Measurements from ENCODE around the gene ELP4.
A peak's percentile ranks its signal among the peaks of the same experiment; 100 is the strongest.
"Not testable (repeated sequence)": the region's sequence is repeated elsewhere in the genome, so short reads cannot be mapped to it uniquely, and the experiment has no call there.

The ELP4 gene, protein sequence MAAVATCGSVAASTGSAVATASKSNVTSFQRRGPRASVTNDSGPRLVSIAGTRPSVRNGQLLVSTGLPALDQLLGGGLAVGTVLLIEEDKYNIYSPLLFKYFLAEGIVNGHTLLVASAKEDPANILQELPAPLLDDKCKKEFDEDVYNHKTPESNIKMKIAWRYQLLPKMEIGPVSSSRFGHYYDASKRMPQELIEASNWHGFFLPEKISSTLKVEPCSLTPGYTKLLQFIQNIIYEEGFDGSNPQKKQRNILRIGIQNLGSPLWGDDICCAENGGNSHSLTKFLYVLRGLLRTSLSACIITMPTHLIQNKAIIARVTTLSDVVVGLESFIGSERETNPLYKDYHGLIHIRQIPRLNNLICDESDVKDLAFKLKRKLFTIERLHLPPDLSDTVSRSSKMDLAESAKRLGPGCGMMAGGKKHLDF

DNA sequence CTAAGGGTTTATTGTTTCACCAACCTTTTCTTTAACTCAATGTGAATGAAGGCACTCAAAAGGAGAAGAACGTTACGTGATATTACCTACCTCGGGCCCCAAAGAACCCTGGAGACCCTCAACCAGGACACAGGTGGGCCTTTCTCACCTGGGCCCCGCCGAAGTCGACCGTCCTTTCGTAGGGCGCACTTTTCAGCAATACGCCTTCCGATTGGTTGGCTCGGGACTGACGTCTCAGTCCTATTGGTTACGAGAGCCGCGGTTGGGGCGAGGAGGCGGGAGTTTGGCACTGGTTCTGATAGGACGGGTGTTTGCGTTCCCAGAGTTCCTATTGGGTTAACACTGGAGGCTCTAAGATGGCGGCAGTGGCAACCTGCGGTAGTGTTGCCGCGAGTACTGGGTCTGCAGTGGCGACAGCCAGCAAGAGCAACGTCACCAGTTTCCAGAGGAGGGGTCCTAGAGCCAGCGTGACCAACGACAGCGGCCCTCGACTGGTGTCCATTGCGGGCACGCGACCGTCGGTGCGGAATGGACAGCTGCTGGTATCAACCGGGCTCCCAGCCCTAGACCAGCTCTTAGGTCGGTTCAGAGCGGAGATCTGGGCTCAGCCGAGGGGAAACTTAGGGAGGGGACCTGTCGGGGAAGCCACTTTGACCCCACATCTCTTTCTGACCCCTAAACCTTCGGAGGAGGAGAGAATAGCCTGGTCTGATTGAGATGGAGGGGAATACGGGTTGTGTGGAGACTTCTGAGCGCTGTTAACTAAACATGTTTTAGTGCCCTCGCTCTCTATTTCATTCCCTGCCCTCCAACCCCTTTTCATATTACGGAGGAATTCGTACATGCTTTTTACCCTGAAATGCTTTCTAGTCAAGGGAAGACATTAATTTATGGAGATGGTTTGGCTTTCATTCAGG lies at the start of gene ELP4, which contains the start of gene IMMP1L:
TSS of gene ELP4 (plus strand) at position 339 of the 917 bp plus-strand sequence. CDS start at position 357, 18 bp downstream.
TSS of gene IMMP1L (minus strand) at position 194 of the 917 bp plus-strand sequence. CDS start 46,346 bp downstream, outside the sequence.
- DNase-seq (ENCODE audit: insufficient read length, low spot score) = peak; percentile 82
- FAIRE-seq = peak; percentile 99

DNA sequence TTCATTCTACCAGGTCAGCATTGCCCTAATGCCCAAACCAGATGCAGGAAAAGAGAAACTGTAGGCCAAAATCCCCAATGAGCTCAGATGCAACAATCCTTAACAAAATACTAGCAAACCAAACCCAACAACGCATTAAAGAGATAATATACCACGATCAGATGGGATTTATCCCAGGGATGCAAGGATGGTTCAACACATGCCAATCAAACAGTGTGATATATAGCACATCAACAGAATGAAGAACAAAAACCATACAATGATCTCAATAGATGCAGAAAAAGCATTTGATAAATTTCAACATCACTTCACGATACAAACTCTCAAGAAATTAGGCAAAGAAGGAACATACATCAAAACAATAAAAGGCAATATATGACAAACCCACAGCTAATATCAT lies 45.1 kb upstream of the ELP4 start:
- no peak for FAIRE-seq

DNA sequence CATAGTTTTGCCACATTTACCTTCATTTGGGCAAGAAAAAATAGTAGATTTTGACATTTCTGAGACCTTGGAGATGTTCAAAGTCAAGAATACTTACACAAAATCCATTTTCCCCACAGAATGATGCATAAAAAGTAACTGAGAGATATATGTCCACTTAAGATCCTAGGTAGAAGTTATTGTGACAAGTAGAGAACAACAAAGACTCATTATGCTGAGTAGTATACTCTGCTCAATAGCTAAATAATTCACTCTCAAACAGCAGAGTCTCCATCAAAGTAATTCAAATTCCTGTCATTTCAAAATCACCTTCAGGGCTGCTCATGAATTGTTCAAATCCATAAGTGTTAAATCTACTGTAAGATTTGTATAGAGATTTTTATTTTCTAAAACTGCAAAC lies 35.5 kb upstream of the ELP4 start:
- FAIRE-seq (no peak), DNase-seq (ENCODE audit: insufficient read length, low spot score) (no peak)

More for the DNA sequence above, 45.1 kb upstream of the ELP4 start:
- DNase-seq (ENCODE audit: insufficient read length, low spot score) = no peak

DNA sequence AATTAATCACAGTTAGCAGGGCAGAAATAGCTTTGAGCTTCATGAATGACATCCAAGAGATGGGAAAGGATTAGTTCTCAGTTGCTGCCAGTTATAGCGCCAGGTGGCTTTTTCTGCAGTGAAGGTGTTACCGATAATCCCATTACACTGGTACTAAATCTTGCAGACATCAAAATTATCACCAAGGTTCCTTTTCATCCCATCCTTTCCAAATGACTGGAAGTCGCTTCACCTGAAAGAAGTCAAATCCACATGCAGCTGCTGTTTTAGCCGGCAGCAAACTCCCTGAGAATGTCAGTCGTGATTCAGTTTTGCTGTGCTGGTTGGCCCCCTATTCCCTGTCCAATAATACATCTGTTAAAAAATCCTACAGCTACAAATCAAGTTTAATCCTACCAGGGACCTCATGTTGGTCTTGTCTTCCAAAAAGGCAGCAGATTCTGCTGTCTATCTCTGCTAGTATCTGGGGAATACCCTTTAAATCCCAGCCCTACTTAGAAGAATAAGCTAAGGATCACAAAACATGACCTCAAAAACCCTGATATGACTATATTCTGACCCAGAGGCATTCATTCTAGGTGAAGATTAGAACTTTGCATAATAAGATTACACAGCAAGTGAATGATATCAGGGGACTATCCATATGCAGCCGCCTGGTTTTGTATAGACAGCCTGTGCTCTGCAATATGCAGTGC lies 31.9 kb upstream of the ELP4 start:
- no peak for FAIRE-seq
- DNase-seq (ENCODE audit: insufficient read length, low spot score) = no peak

DNA sequence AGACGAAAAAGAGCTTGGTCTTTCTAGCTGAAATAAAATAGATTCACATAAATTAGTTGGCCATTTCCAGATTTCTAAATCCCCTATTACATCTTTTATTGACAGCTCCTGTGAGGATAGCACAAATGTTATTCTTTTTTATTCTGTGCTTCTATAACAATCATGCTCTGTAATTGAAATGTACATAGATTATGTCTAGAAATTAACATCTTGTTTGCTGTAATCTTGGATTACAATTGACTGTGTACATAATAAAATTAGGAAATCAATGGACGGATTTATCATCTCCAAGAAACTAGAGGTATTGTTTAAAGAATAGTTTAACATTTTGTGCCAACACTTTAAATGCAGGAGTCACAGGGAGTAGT lies 31.4 kb upstream of the ELP4 start:
- DNase-seq (ENCODE audit: insufficient read length, low spot score) (no peak), FAIRE-seq (no peak)

DNA sequence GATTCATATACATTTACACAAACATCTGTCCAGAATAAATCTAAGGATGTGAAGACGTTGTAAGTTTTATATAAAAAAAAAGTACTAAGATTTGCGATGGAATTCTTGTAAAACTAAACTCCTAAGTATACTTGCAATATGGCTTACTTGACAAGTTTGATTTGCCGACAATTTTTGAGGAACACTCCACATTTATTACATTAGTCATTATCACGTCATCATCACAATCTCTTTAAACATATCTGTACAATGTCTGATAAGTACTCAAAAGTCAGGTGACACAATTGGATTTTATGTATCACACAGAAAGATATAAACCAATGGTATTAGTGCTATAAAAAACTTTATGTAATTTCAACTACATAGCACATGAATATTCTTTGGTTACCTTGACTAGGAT lies 30.5 kb upstream of the ELP4 start:
- DNase-seq (ENCODE audit: insufficient read length, low spot score) = no peak
- no peak for FAIRE-seq

DNA sequence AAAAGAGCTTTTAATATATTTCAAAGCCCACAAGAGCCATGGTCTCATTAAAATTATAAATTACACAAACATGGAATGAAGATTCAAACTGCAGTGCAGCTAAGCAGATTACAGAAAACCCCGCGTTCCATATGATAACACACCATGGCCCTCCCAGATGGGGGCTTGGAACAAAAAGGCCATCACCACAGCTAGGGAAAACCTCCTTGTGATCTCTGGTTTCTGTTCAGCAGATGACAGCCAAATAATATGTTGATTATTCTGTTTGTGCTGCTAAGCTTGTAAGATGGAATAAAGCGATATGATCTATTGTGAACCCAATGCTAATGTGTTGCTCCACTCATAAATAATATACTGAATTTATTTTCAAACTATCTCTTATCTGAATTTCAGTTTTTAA lies 28.6 kb upstream of the ELP4 start:
- DNase-seq (ENCODE audit: insufficient read length, low spot score) (no peak), FAIRE-seq (no peak)

DNA sequence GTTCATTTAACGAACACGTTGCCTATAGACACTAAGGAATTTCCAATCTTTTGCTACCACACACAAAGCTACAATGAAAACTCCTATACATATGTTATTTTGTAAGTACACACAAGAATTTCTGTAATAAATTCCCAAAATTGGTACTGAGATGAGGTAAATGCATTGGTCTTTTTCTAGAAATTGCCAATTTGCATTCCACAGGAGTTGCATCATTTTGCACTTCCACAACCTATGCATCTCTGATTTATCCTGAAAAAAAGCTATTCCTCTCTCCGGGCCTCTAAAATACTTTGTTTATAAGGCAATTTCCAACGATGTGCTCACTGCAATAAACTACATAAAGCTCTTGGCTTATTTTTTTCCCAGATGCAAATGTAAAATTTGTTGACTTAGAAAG lies 25.1 kb upstream of the ELP4 start:
- FAIRE-seq (no peak), DNase-seq (ENCODE audit: insufficient read length, low spot score) (no peak)

DNA sequence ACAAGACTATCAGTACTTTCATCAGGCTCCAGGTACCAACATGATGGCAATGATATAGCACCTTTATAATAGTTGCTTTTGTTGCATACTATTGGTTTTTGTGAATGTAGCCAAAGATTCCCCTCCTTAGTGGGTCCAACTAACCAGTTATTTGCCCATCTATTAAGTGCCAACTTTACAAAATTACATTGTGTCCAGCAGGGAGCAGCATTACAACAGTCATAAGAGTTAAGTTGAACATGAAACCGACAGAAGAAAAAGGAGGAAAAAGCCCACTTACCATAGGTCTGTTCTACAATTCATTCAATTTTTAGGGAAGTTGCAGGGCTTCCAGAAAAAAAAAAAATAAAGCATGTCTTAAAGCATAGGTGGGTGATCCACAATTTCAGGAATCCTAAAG lies 21.7 kb upstream of the ELP4 start:
- no peak for FAIRE-seq
- DNase-seq (ENCODE audit: insufficient read length, low spot score) = peak; percentile 2

DNA sequence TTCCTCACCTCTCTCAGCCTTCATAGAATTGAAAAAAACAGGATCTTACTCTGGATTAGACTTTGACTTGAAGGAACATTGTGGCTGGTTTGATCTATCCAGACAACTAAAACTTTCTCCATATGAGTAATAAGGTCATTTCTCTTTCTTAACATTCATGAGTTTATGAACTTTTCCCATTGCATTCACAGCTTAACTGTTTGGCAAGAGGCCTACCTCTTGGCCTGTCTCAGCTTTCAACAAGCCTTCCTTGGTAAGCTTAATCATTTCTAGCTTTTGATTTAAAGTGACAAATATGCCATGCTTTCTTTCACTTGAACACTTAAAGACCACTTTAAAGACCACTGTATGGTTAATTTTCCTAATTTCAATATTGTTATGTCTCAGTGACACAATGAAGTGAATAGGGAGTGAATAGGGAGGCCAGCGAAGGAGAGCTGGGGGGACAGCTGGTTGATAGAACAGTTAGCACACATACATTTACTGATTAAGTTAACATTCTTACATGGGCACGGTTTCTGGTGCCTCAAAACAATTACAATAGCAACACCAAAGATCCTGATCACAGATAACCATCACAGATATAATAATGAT lies 17.1 kb upstream of the ELP4 start:
- FAIRE-seq = no peak
- no peak for DNase-seq (ENCODE audit: insufficient read length, low spot score)

DNA sequence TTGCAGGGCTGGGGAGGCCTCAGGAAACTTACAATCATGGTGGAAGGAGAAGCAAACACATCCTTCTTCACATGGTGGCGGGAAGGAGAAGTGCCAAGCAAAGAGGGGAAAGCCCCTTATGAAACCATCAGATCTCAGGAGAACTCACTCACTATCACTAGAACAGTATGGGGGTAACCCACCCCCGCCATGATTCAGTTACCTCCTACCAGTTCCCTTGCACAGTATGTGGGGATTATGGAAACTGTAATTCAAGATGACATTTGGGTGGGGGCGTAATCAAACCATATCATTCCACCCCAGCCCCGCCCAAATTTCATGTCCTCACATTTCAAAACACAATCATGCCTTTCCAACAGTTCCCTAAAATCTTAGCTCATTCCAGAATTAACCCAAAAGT lies 16.3 kb upstream of the ELP4 start:
- FAIRE-seq = no peak

DNA sequence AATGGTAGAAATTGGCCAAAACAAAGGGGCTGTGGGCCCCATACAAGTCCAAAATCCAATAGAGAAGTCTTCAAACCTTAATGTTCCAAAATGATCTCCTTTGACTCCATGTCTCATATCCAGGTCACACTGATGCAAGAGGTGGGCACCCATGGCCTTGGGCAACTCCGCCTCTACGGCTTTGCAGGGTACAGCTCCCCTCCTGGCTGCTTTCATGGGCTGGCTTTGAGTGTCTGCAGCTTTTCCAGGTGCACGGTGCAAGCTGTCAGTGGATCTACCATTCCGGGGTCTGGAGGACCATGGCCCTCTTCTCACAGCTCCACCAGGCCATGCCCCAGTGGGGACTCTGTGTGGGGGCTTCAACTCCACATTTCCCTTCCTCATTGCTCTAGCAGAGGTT lies 15.8 kb upstream of the ELP4 start:
- not testable (repeated sequence) for FAIRE-seq; DNase-seq (ENCODE audit: insufficient read length, low spot score)

More for the DNA sequence above, 16.3 kb upstream of the ELP4 start:
- no peak for DNase-seq (ENCODE audit: insufficient read length, low spot score)

DNA sequence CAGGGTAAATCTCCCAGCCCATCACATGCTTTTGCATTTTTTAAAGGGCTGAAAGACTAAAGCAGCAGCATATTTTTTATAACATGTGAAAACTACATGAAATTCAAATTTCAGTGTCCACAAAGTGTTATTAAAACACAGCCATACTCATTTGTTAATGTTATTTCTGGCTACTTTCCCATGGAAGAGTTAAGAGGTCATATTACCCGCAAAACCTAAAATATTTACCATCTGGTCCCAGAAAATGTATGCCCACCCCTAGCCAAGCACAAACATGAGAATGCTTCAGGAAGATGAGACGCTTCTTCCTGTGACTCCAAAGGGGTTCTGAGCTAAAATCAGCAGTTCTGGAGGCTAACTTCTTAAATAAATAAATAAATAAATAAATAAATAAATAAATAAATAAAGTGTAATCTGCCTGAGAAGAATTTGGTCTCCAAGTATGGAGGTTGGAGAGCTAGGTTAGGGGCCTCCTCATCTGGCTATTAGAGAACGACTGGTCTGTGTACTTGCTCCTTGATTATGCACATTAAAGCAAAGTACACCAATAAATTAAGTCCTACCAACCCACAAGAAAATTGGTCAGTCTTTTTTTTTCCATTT lies 9.9 kb upstream of the ELP4 start:
- no peak for DNase-seq (ENCODE audit: insufficient read length, low spot score)
- no peak for FAIRE-seq

DNA sequence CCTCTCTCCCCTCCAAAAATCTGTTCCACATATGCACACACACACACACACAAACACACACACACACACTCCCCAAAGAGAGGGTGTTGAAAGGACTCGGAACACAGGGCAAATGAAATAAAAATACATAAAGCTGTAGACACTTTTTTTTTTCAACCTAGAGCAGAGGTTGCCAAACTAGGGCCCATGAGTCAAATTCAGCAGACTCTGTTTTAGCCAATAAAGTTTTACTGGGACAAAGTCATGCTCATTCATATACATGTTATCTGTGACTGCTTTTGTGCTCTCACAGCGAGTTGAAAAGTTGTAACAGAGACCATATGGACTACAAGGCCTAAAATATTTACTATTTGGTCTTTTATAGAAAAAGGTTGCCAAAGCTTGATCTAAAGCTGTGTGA lies 9.0 kb upstream of the ELP4 start:
- no peak for DNase-seq (ENCODE audit: insufficient read length, low spot score)
- FAIRE-seq = no peak

DNA sequence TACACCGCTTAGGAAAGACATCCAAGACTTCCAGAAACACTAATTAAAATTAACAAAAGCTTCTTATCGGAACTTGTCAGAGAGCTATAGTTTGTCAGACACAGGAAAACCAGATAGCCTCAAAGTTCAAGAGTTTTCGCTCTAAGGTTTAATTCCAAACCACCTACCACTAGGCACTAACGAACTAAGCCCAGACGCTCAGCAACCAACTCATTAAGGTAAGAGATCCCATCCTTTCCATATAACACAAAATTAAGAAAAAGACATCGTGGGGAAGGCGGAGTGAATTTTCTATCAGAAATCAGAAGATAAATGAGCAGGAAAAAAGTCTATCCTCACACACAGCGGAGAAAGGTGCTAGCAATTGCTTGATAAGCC lies 527 bp upstream of the ELP4 start:
- no peak for FAIRE-seq

DNA sequence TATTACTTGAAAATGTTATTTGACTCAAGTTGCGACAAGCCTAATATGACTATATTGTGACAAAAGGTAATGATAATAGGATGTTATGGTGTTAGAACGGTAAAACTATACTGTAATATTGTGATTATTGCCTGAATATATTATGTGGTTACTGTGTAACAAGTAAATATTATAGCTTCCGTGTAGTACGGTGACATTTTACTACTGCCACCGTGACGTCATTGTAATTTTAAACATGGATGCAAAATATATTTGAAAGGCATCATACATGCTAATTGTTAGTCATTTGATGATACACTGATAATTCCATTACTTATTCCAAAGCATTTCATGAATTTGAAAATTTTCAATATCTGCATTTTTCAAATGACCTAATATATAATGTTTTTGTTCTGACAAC lies 2.5 kb downstream of the ELP4 start:
- FAIRE-seq (no peak), DNase-seq (ENCODE audit: insufficient read length, low spot score) (no peak)

More for the DNA sequence above, 527 bp upstream of the ELP4 start:
- no peak for DNase-seq (ENCODE audit: insufficient read length, low spot score)

DNA sequence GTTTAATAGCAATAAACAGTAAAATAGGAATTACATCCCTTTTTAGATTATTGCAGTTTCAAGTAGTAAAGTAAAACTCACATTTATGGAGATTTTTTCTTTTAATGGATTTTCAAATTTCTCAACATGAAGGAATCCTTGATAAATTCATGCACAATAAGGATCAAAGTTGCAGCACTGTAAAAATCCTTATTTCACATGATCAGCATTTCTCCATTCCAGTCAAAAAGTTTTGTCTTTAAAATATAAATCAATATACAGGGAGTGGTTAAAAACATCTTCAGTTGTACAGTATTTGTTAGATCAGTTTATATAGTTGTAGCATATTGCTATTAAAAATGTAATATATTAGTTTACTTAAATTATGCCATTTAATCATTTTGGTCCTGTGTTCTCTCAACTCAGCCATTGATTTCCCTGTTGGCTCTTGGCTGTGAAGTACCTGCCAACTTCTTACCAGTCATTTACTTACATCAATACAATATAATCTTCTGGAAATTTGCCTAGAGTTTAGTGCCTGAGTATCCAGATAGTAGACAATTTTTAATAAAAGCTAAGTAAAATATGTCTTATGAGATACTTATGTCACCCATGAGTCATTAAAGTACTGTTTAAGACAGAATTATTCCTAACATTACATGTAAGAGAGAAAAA lies 12.1 kb downstream of the ELP4 start:
- no peak for FAIRE-seq

DNA sequence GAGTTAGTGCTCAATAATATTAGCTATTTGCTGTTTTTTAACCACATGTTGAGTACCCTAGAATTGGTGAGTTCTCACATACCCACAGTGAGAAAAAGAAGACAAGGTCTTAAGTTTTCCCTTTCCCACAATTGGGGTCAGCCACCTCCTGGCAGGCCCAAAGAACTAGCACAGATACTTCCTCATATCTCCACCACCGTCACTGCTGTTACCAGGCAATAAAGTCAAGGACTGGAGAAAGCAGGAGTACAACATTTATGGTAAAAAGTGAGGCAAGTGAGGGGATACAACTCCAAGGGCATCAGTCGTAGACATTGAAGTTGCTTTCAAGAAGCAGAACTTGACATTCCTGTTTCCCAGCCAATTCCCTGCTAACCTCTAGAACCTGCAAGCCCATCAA lies 19.6 kb downstream of the ELP4 start:
- DNase-seq (ENCODE audit: insufficient read length, low spot score) (no peak), FAIRE-seq (no peak)

More for the DNA sequence above, 12.1 kb downstream of the ELP4 start:
- no peak for DNase-seq (ENCODE audit: insufficient read length, low spot score)

DNA sequence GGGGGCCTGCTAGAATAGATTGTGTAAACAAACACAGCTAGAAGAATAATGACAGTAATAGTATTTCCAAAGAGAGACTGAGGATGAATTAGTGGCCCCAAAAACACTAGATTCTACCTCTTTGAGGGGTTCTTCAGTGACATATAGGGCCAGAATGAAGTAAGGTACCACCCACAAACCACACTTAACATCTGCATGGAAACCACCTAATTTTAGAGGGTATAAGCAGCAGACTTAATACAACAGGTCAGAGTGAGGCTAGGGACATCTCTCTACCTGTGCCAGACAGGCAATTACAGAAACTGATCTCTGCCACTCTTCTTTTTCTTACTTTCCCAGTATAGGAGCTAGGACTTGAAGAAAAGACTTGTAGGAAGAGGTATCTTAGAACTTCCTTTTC lies 20.1 kb downstream of the ELP4 start:
- no peak for DNase-seq (ENCODE audit: insufficient read length, low spot score)
- FAIRE-seq = no peak

DNA sequence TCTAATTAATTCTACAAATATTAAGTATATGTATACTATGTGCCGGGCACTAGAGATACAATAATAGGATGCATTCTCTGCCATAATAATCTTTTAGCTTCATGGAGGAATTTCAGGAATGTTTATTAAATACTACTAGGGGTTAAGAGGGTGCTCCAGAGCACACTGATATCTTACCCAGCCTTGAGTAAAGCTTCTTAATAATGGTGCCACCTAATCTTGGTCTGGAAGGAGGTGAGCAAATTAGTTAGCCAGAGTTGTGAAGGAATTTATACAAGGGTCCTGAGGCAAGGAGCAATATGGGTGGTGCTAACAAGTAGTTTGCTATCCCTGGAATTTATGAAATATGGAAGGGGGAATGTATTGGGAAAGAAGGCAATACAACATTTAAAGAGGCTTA lies 21.7 kb downstream of the ELP4 start:
- FAIRE-seq (no peak), DNase-seq (ENCODE audit: insufficient read length, low spot score) (no peak)

All from GM19239 (cell line).